Effector CD4-positive, alpha-beta T cell (primary cell): Measurements from ENCODE around the gene LRP8.

Source experiments
- DNase-seq: peaks from one replicate; pipeline ENCODE4 v3.0.0-alpha.2; 2020
- total RNA-seq: gene quantifications from one replicate; lab custom pipeline; 2026; lab: John Stamatoyannopoulos, UW

Gene LRP8
- total RNA-seq: 27.2 reads per million, percentile 54 among the genes with 10 or more reads in this experiment

GRCh38 chr1:53328009-53328461 lies at the start of gene LRP8:
TSS of gene LRP8 (minus strand) at chr1:53328070. CDS start at chr1:53327912, 158 bp downstream.
- peak; percentile 65 for DNase-seq

- DNase-seq: no peak
These were observed 49.6 kb upstream of the LRP8 start for GRCh38 chr1:53377438-53377841.

- no peak for DNase-seq
These were observed 49.0 kb upstream of the LRP8 start for GRCh38 chr1:53376742-53377437.

- DNase-seq: no peak
These were observed 48.2 kb upstream of the LRP8 start for GRCh38 chr1:53376041-53376461.

GRCh38 chr1:53375440-53375839 lies 47.6 kb upstream of the LRP8 start:
- DNase-seq: no peak

GRCh38 chr1:53373246-53373645 lies 45.4 kb upstream of the LRP8 start:
- DNase-seq: no peak

GRCh38 chr1:53372501-53372951 lies 44.7 kb upstream of the LRP8 start:
- DNase-seq: no peak

- DNase-seq: no peak
These were observed 44.0 kb upstream of the LRP8 start for GRCh38 chr1:53371851-53372250.

GRCh38 chr1:53371121-53371666 lies 43.3 kb upstream of the LRP8 start:
- DNase-seq: no peak

- no peak for DNase-seq
These were observed 42.6 kb upstream of the LRP8 start for GRCh38 chr1:53370369-53370961.

- DNase-seq: no peak
These were observed 41.9 kb upstream of the LRP8 start for GRCh38 chr1:53369761-53370160.

- no peak for DNase-seq
These were observed 41.3 kb upstream of the LRP8 start for GRCh38 chr1:53369034-53369750.

GRCh38 chr1:53368314-53369033 lies 40.6 kb upstream of the LRP8 start:
- no peak for DNase-seq

- no peak for DNase-seq
These were observed 39.8 kb upstream of the LRP8 start for GRCh38 chr1:53367503-53368313.

- no peak for DNase-seq
These were observed 39.1 kb upstream of the LRP8 start for GRCh38 chr1:53366901-53367502.

GRCh38 chr1:53365437-53366063 lies 37.7 kb upstream of the LRP8 start:
- no peak for DNase-seq

GRCh38 chr1:53362851-53363642 lies 35.2 kb upstream of the LRP8 start:
- no peak for DNase-seq

GRCh38 chr1:53362270-53362669 lies 34.4 kb upstream of the LRP8 start:
- DNase-seq: no peak

- no peak for DNase-seq
These were observed 33.7 kb upstream of the LRP8 start for GRCh38 chr1:53361541-53361961.

- DNase-seq: no peak
These were observed 32.0 kb upstream of the LRP8 start for GRCh38 chr1:53359934-53360276.
